GM23248 (cell line): ENCODE measurements around the gene CENPA. TPM values are rescaled to one million over a fixed set of nuclear protein-coding genes. Genes with fewer than 3 reads are reported as not detected.

ENCODE experiments used
- DNase-seq: peaks from one replicate; pipeline ENCODE4 v3.0.0-alpha.2; 2015
- H2AFZ ChIP-seq: fragments of 200-600 bp; sonication (generic); 2 replicates; pipeline ENCODE4 v1.6.1; 2016; ENCODE audit warnings: antibody characterized with exemption
- H3F3A ChIP-seq: fragments of 200-600 bp; sonication (generic); 2 replicates; pipeline ENCODE4 v1.6.1; 2016; ENCODE audit warnings: mild to moderate bottlenecking, antibody characterized with exemption, mixed run types; ENCODE audit not compliant: insufficient read depth
- H3K27ac ChIP-seq: fragments of 200-600 bp; sonication (generic); 2 replicates; pipeline ENCODE4 v1.5.1; 2016; ENCODE audit warnings: mild to moderate bottlenecking
- H3K27me3 ChIP-seq: fragments of 200-600 bp; sonication (generic); replicated peaks from 2 replicates; pipeline ENCODE4 v1.6.1; 2016; ENCODE audit warnings: mild to moderate bottlenecking; ENCODE audit not compliant: insufficient read depth
- H3K36me3 ChIP-seq: fragments of 200-600 bp; sonication (generic); 2 replicates; pipeline ENCODE4 v1.6.1; 2016; ENCODE audit warnings: low read depth, mild to moderate bottlenecking
- H3K4me1 ChIP-seq: fragments of 200-600 bp; sonication (generic); 2 replicates; pipeline ENCODE4 v1.6.1; 2016; ENCODE audit warnings: mild to moderate bottlenecking; ENCODE audit not compliant: insufficient read depth
- H3K4me2 ChIP-seq: fragments of 200-600 bp; sonication (generic); one replicate; pipeline ENCODE4 v1.6.1; 2016; ENCODE audit warnings: mild to moderate bottlenecking; ENCODE audit not compliant: unreplicated experiment
- H3K4me3 ChIP-seq: fragments of 200-600 bp; sonication (generic); 2 replicates; pipeline ENCODE4 v1.5.1; 2016; ENCODE audit warnings: mild to moderate bottlenecking
- H3K79me2 ChIP-seq: fragments of 200-600 bp; sonication (generic); 2 replicates; pipeline ENCODE4 v1.6.1; 2016; ENCODE audit warnings: mild to moderate bottlenecking; ENCODE audit not compliant: insufficient read depth
- H3K9ac ChIP-seq: fragments of 200-600 bp; sonication (generic); 2 replicates; pipeline ENCODE4 v1.6.1; 2016; ENCODE audit warnings: mild to moderate bottlenecking
- H3K9me2 ChIP-seq: fragments of 200-600 bp; sonication (generic); 2 replicates; pipeline ENCODE4 v1.6.1; 2016; ENCODE audit warnings: mixed run types, mild to moderate bottlenecking, moderate library complexity; ENCODE audit not compliant: insufficient read depth
- H3K9me3 ChIP-seq: fragments of 200-600 bp; sonication (generic); one replicate; pipeline ENCODE4 v1.6.1; 2017; ENCODE audit warnings: low read depth
- H4K20me1 ChIP-seq: fragments of 200-600 bp; sonication (generic); 2 replicates; pipeline ENCODE4 v1.6.0; 2016; ENCODE audit not compliant: insufficient read depth
- EZH2 ChIP-seq: fragments of 200-600 bp; sonication (generic); IDR thresholded peaks from 2 replicates; pipeline ENCODE4 v1.6.1; 2018; ENCODE audit warnings: antibody characterized with exemption, mild to moderate bottlenecking; ENCODE audit not compliant: insufficient read depth, poor library complexity, severe bottlenecking
- EZH2phosphoT487 ChIP-seq: fragments of 200-600 bp; sonication (generic); IDR thresholded peaks from 2 replicates; pipeline ENCODE4 v1.6.1; 2018; ENCODE audit warnings: antibody characterized with exemption, moderate library complexity, mild to moderate bottlenecking, low read depth; ENCODE audit not compliant: insufficient read depth
- WGBS, 2 experiments: methylation state at CpG; one replicate each; pipeline ENCODE4 v1.1.6; 2015 to 2017; ENCODE audit warnings: low lambda C conversion rate in 2 of 2, low coverage in 1 of 2; ENCODE audit errors: missing lambda C conversion rate in 2 of 2; 5-methylcytosine and 5-hydroxymethylcytosine counted together
- in situ Hi-C: fragments of 300-500 bp; cut with MboI; formaldehyde crosslinking; loops from 2 replicates; pipeline ENCODE4 v1.15.0; 2020
- polyA plus RNA-seq: library from polyadenylated mRNA; unstranded; fragments of >200 nt; fragmentation: Nextera tagmentation; extraction: Ambion mirVana; gene quantifications from 2 replicates; pipeline ENCODE4 v1.2.1, GENCODE V29; 2016
- total RNA-seq: library from RNA; depleted of rRNA; stranded (reverse); fragments of >200 nt; shearing (Covaris generic); gene quantifications from 2 replicates; pipeline ENCODE4 v1.2.3, GENCODE V29; 2014

Gene CENPA
- total and polyA plus RNA-seq, 2 experiments from 2014 or later, result 8.1 to 12.1 TPM

DNA sequence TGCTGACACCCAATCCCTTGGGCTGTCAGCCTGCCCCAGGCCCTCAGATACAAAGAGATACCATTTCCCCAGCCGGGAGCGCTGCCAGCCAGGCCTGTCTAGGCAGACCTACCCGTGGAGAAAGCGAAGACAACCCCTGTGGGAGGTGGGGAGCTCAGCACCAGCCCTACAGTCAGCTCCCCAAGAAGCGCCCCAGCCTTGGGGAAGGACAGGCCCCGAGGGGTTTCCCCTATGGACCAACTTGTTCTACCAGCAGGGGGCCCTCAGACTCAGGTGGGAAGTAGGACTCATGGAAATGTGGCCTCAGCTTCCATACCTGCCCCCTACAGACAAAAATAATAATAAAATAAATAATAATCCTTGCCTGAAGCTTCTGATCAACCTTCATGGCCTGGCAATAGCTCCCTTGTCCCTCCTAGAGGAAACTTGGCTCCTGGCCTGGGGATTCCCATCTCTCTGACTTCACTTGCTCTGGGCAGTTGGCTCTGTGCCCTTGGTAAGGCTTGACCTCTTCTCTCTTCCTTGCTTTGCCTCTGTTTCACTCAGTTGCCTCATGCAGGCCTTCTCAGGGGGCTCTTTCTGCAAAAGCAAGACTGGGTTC is 14.8 kb upstream of the CENPA start:
- Histone ChIP-seq H3K36me3 (no peaks in the 10 kb centered on the region; the same call in 1 of the 2 replicates), H3K4me3 (no peak overlapping the region), H3K27me3 (no peaks in the 10 kb centered on the region), H3K9me2 (no peaks in the 10 kb centered on the region), H3F3A (peaks cover 11% of the 10 kb centered on the region), H3K4me1 (peaks cover 29% of the 10 kb centered on the region), H3K27ac (no peak overlapping the region), H3K9ac (no peak overlapping the region), H2AFZ (no peak overlapping the region), H3K9me3 (no peaks in the 10 kb centered on the region), H3K79me2 (peaks cover 98% of the 10 kb centered on the region), H3K4me2 (peak overlapping the region; percentile 15), H4K20me1 (peaks cover 5% of the 10 kb centered on the region; the same call in 1 of the 2 replicates)
- no peak for TF ChIP-seq EZH2
- no peak for TF ChIP-seq EZH2phosphoT487
- 77% methylated on average over 6 of the region's 6 CpGs for WGBS, 2 experiments
- DNase-seq, result peak; percentile 80
- in situ Hi-C loops, result no loop called here

GRCh38 chr2:26772064-26773001 is 13.5 kb upstream of the CENPA start:
- 35 to 39% methylated on average over 13 of the region's 13 CpGs for WGBS, 2 experiments
- no peak for TF ChIP-seq EZH2
- TF ChIP-seq EZH2phosphoT487, result no peak
- Histone ChIP-seq H3K36me3 (no peaks in the 10 kb centered on the region; the same call in 1 of the 2 replicates), H3F3A (peaks cover 11% of the 10 kb centered on the region), H3K4me3 (no peak overlapping the region), H2AFZ (no peak overlapping the region), H3K4me2 (peak overlapping the region; percentile 7), H3K79me2 (peaks cover 86% of the 10 kb centered on the region), H3K9ac (no peak overlapping the region), H3K9me3 (no peaks in the 10 kb centered on the region), H3K27ac (no peak overlapping the region), H3K4me1 (peaks cover 29% of the 10 kb centered on the region), H3K9me2 (no peaks in the 10 kb centered on the region), H4K20me1 (peaks cover 5% of the 10 kb centered on the region; the same call in 1 of the 2 replicates), H3K27me3 (no peaks in the 10 kb centered on the region)
- in situ Hi-C loops, result no loop called here
- peak; percentile 70 for DNase-seq

DNA sequence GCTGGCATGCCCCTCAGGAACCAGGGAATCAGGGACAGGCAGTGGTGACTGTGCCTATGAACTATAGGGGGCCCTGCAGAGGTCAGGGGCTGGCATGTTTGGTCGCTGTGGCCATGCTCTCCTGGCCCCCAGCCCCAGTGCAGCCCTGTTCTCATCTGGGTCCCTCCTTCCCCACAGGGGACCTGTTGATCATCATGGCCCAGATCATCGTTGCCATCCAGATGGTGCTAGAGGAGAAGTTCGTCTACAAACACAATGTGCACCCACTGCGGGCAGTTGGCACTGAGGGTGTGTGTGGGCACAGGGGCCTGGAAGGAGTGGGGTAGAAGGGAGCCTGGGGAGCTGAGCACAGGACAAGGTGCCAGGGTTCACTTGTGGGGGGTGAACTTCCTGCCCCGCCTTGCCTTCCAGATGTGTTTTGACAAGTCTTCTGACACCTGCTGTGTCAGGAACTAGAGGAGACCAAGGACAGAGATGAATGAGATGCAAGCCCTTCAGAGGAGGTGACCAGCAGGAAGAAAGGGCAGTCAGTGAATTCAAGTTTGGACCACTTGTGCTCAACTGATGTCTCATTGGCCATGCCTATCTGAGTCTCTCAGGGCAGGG is 9.6 kb upstream of the CENPA start:
- Histone ChIP-seq H3K36me3 (peaks cover 25% of the 10 kb centered on the region), H2AFZ (no peak overlapping the region), H4K20me1 (peaks cover 5% of the 10 kb centered on the region; the same call in 1 of the 2 replicates), H3K4me2 (no peak overlapping the region), H3K4me3 (no peak overlapping the region), H3K9ac (no peak overlapping the region), H3F3A (peaks cover 11% of the 10 kb centered on the region), H3K4me1 (peaks cover 18% of the 10 kb centered on the region), H3K9me3 (no peaks in the 10 kb centered on the region), H3K27me3 (no peaks in the 10 kb centered on the region), H3K9me2 (no peaks in the 10 kb centered on the region), H3K27ac (no peak overlapping the region), H3K79me2 (peaks cover 46% of the 10 kb centered on the region)
- TF ChIP-seq EZH2 (no peak), EZH2phosphoT487 (no peak)
- WGBS, 2 experiments, result 89% methylated on average over 4 to 5 of the region's 5 CpGs
- in situ Hi-C loops, result no loop called here
- DNase-seq, result no peak

- Histone ChIP-seq H3K9me3 (no peaks in the 10 kb centered on the region), H4K20me1 (peaks cover 4% of the 10 kb centered on the region; the same call in 1 of the 2 replicates), H3K4me2 (no peak overlapping the region), H2AFZ (no peak overlapping the region), H3K27me3 (no peaks in the 10 kb centered on the region), H3K27ac (no peak overlapping the region), H3K4me1 (no peaks in the 10 kb centered on the region), H3K4me3 (no peak overlapping the region), H3F3A (no peaks in the 10 kb centered on the region), H3K9ac (no peak overlapping the region), H3K9me2 (no peaks in the 10 kb centered on the region), H3K36me3 (peaks cover 25% of the 10 kb centered on the region), H3K79me2 (peaks cover 29% of the 10 kb centered on the region)
- TF ChIP-seq EZH2 (no peak), EZH2phosphoT487 (no peak)
- in situ Hi-C loops, result no loop called here
- no peak for DNase-seq
- 98 to 100% methylated on average over 18 of the region's 18 CpGs for WGBS, 2 experiments
Measured at GRCh38 chr2:26778098-26778497, 7.8 kb upstream of the CENPA start.
